Liver (tissue), 9 donors: ENCODE results near the gene GGACT. TPM values are rescaled to one million over a fixed set of nuclear protein-coding genes. Genes with fewer than 3 reads are reported as not detected.
A peak's percentile ranks its signal among the peaks of the same experiment; 100 is the strongest.

Experiments
- DNase-seq: peaks from one replicate; pipeline ENCODE4 v3.0.0-alpha.2; 2017; ENCODE audit warnings: low spot score
- H3K27ac ChIP-seq, 2 donors: one replicate each; pipeline ENCODE4 v1.7.0; 2013; ENCODE audit warnings: inconsistent platforms in 2 of 2, low read length in 2 of 2, control low read depth in 1 of 2, low read depth in 1 of 2, mild to moderate bottlenecking in 1 of 2
- H3K27me3 ChIP-seq, 4 donors: one replicate each; pipeline versions ENCODE4 v1.6.1 to v1.7.0; 2013; ENCODE audit warnings: low read length in 3 of 4, inconsistent platforms in 1 of 4, mild to moderate bottlenecking in 1 of 4, moderate library complexity in 1 of 4; ENCODE audit not compliant: control insufficient read depth in 4 of 4, insufficient read depth in 4 of 4
- H3K36me3 ChIP-seq, 4 donors: one replicate each; pipeline versions ENCODE4 v1.6.1 to v1.7.0; 2013; ENCODE audit warnings: low read length in 3 of 4, mild to moderate bottlenecking in 3 of 4, low read depth in 1 of 4, moderate library complexity in 1 of 4; ENCODE audit not compliant: control insufficient read depth in 4 of 4, insufficient read depth in 3 of 4
- H3K4me1 ChIP-seq, 4 donors: one replicate each; pipeline versions ENCODE4 v1.6.1 to v1.7.0; 2013; ENCODE audit warnings: low read length in 3 of 4, mild to moderate bottlenecking in 3 of 4, moderate library complexity in 1 of 4; ENCODE audit not compliant: control insufficient read depth in 4 of 4, insufficient read depth in 4 of 4
- H3K4me3 ChIP-seq, 3 donors: one replicate each; pipeline versions ENCODE4 v1.6.1 to v1.7.0; 2013; ENCODE audit warnings: low read length in 3 of 3, control low read depth in 1 of 3, low read depth in 1 of 3, mild to moderate bottlenecking in 1 of 3
- H3K9ac ChIP-seq, 2 donors: one replicate each; pipeline ENCODE4 v1.7.0; 2013; ENCODE audit warnings: low read length in 2 of 2, mild to moderate bottlenecking in 2 of 2, moderate library complexity in 2 of 2, control low read depth in 1 of 2, low read depth in 1 of 2
- H3K9me3 ChIP-seq, 4 donors: one replicate each; pipeline versions ENCODE4 v1.6.1 to v1.7.0; 2013; ENCODE audit warnings: low read length in 3 of 4; ENCODE audit not compliant: control insufficient read depth in 4 of 4
- ATF3 ChIP-seq: IDR thresholded peaks from 2 replicates; pipeline ENCODE4 v1.6.1; 2016; ENCODE audit warnings: antibody characterized with exemption
- CTCF ChIP-seq: fragments of 150-350 bp; IDR thresholded peaks from 2 replicates; pipeline ENCODE4 v1.5.1; 2017; ENCODE audit warnings: improper control_type of control experiment, low read depth, low read length; ENCODE audit not compliant: missing input control
- EGR1 ChIP-seq, 2 donors: IDR thresholded peaks; 2 replicates each; pipeline ENCODE4 v1.6.1; 2016 to 2018; ENCODE audit warnings: antibody characterized with exemption in 2 of 2, low read depth in 2 of 2
- FOXA1 ChIP-seq: IDR thresholded peaks from 2 replicates; pipeline ENCODE4 v1.6.1; 2016; ENCODE audit warnings: antibody characterized with exemption
- FOXA2 ChIP-seq: IDR thresholded peaks from 2 replicates; pipeline ENCODE4 v1.6.1; 2016; ENCODE audit warnings: antibody characterized with exemption
- GABPA ChIP-seq, 2 donors: IDR thresholded peaks in 1 of 2; conservative IDR thresholded peaks in 1 of 2; 2 replicates each; pipeline ENCODE4 v1.6.1; 2016; ENCODE audit warnings: antibody characterized with exemption in 2 of 2, mild to moderate bottlenecking in 1 of 2, moderate library complexity in 1 of 2
- HNF4A ChIP-seq, 2 donors: conservative IDR thresholded peaks; 2 replicates each; pipeline ENCODE4 v1.6.1; 2016; ENCODE audit warnings: antibody characterized with exemption in 2 of 2, mild to moderate bottlenecking in 2 of 2
- HNF4G ChIP-seq: IDR thresholded peaks from 2 replicates; pipeline ENCODE4 v1.6.1; 2016; ENCODE audit warnings: antibody characterized with exemption
- JUND ChIP-seq, 2 donors: IDR thresholded peaks; 2 replicates each; pipeline ENCODE4 v1.6.1; 2016; ENCODE audit warnings: antibody characterized with exemption in 2 of 2
- MAX ChIP-seq: IDR thresholded peaks from 2 replicates; pipeline ENCODE4 v1.6.1; 2016; ENCODE audit warnings: antibody characterized with exemption
- NR2F2 ChIP-seq: IDR thresholded peaks from 2 replicates; pipeline ENCODE4 v1.6.1; 2016; ENCODE audit warnings: antibody characterized with exemption
- RAD21 ChIP-seq, 2 donors: IDR thresholded peaks; 2 replicates each; pipeline ENCODE4 v1.6.1; 2016; ENCODE audit warnings: antibody characterized with exemption in 2 of 2, mild to moderate bottlenecking in 2 of 2
- RXRA ChIP-seq, 2 donors: IDR thresholded peaks; 2 replicates each; pipeline ENCODE4 v1.6.1; 2017 to 2018; ENCODE audit warnings: antibody characterized with exemption in 2 of 2, mild to moderate bottlenecking in 1 of 2
- SP1 ChIP-seq: IDR thresholded peaks from 2 replicates; pipeline ENCODE4 v1.6.1; 2018; ENCODE audit warnings: antibody characterized with exemption, mild to moderate bottlenecking
- TAF1 ChIP-seq: conservative IDR thresholded peaks from 2 replicates; pipeline ENCODE4 v1.6.1; 2016; ENCODE audit warnings: antibody characterized with exemption, mild to moderate bottlenecking
- YY1 ChIP-seq: IDR thresholded peaks from 2 replicates; pipeline ENCODE4 v1.6.1; 2016; ENCODE audit warnings: antibody characterized with exemption, mild to moderate bottlenecking
- ZBTB33 ChIP-seq: IDR thresholded peaks from 2 replicates; pipeline ENCODE4 v1.6.1; 2016; ENCODE audit warnings: antibody characterized with exemption
- WGBS: extraction: QIAGEN DNeasy Blood & Tissue Kit; methylation state at CpG from one replicate; pipeline ENCODE4 v1.1.7; 2013; 5-methylcytosine and 5-hydroxymethylcytosine counted together
- polyA plus RNA-seq, 2 donors: library from polyadenylated mRNA; stranded (reverse) in 1 of 2; unstranded in 1 of 2; fragments of 200-250 nt in 1 of 2; fragments of >200 nt in 1 of 2; fragmentation: Nextera tagmentation in 1 of 2; extraction: Ambion mirVana in 1 of 2; gene quantifications; one replicate each; pipeline versions ENCODE4 v1.2.1 to v1.2.3, GENCODE V29; 2013 to 2015
- total RNA-seq, 2 donors: library from RNA; depleted of rRNA; stranded (reverse); fragments of >200 nt; gene quantifications; one replicate each; pipeline ENCODE4 v1.2.3, GENCODE V29; 2014
- TF ChIP-seq, protein P1 (sequence below): IDR thresholded peaks from 2 replicates; pipeline ENCODE4 v1.6.1; 2016; ENCODE audit warnings: antibody characterized with exemption, mild to moderate bottlenecking
- donor health status: healthy.
- donor health status: healthy.
- donor health status: healthy.
- donor health status: healthy.
- donor health status: healthy.

Gene GGACT
- total and polyA plus RNA-seq, 4 donors: 2.5 to 6.3 (median 4.1) TPM

DNA sequence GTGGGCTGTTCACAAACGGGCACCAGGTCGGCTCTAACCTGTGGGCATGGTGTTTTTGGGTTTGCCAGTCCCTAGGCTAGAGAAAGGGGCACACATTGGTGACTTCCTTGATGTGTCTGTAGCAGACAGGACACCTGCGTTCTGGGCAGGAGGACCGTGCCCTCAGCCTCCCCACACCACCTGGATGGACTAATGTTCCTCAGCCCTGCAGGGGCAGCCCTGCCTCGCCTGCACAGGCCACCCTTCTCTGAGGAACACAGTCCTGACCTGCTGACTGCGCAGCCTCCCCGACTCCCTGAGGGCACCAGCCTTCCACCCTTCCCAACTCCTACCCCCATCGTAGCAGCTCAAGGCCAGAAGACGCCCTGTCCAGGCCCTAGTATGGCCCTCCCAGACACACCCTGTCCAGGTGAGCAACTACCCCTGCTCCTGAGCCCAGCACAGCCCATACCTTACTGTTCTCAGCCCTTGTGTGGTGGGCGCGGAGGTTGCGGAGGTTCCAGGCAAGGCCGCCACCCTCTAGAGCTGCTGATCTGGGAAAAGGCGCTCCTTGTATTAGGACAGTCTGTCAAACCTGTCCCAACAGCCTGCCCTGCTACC lies 55.7 kb downstream of the GGACT start:
- Histone ChIP-seq H3K27me3 (no peaks in the 10 kb centered on the region), H3K27ac (peak overlapping the region; percentile 11 to 41), H3K9me3 (no peaks in the 10 kb centered on the region), H3K4me1 (peaks cover 5 to 50% (median 33%) of the 10 kb centered on the region in 4 donors), H3K4me3 (no peak overlapping the region), H3K36me3 (peaks cover 0 to 8% (median 2%) of the 10 kb centered on the region in 4 donors), H3K9ac (peak overlapping the region in 1 of 2 donors; percentile 42)
- WGBS: 97% methylated on average over 14 of the region's 14 CpGs
- no peak for TF ChIP-seq FOXA2
- TF ChIP-seq, protein P1, sequence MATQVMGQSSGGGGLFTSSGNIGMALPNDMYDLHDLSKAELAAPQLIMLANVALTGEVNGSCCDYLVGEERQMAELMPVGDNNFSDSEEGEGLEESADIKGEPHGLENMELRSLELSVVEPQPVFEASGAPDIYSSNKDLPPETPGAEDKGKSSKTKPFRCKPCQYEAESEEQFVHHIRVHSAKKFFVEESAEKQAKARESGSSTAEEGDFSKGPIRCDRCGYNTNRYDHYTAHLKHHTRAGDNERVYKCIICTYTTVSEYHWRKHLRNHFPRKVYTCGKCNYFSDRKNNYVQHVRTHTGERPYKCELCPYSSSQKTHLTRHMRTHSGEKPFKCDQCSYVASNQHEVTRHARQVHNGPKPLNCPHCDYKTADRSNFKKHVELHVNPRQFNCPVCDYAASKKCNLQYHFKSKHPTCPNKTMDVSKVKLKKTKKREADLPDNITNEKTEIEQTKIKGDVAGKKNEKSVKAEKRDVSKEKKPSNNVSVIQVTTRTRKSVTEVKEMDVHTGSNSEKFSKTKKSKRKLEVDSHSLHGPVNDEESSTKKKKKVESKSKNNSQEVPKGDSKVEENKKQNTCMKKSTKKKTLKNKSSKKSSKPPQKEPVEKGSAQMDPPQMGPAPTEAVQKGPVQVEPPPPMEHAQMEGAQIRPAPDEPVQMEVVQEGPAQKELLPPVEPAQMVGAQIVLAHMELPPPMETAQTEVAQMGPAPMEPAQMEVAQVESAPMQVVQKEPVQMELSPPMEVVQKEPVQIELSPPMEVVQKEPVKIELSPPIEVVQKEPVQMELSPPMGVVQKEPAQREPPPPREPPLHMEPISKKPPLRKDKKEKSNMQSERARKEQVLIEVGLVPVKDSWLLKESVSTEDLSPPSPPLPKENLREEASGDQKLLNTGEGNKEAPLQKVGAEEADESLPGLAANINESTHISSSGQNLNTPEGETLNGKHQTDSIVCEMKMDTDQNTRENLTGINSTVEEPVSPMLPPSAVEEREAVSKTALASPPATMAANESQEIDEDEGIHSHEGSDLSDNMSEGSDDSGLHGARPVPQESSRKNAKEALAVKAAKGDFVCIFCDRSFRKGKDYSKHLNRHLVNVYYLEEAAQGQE: no peak
- no peak for DNase-seq

GRCh38 chr13:100532090-100532766 lies 56.4 kb downstream of the GGACT start:
- Histone ChIP-seq H3K27me3 (no peaks in the 10 kb centered on the region), H3K36me3 (peaks cover 0 to 14% (median 3%) of the 10 kb centered on the region in 4 donors), H3K4me1 (peaks cover 5 to 50% (median 33%) of the 10 kb centered on the region in 4 donors), H3K9me3 (no peaks in the 10 kb centered on the region), H3K27ac (no peak overlapping the region), H3K4me3 (no peak overlapping the region), H3K9ac (no peak overlapping the region)
- TF ChIP-seq MAX (no peak), JUND (IDR thresholded peaks at IDR 0.05) (no peak), RAD21 (IDR thresholded peaks at IDR 0.05) (no peak), FOXA2 (no peak), ZBTB33 (no peak), CTCF (no peak), SP1 (no peak), FOXA1 (no peak), GABPA (IDR thresholded peaks at IDR 0.05 in 1 of 2, conservative IDR thresholded peaks at IDR 0.05 in 1 of 2) (no peak), HNF4G (no peak), HNF4A (conservative IDR thresholded peaks at IDR 0.05) (no peak), RXRA (IDR thresholded peaks at IDR 0.05) (no peak), TAF1 (no peak), YY1 (no peak), ATF3 (no peak), NR2F2 (no peak), EGR1 (IDR thresholded peaks at IDR 0.05; ENCODE audit: low read depth in 2 of 2) (no peak)
- TF ChIP-seq, protein P1: no peak
- WGBS: 97% methylated on average over 60 of the region's 60 CpGs
- DNase-seq: no peak
